ENCODE measurements around the gene ATP8A2.
"Not testable (repeated sequence)": the region's sequence is repeated elsewhere in the genome, so short reads cannot be mapped to it uniquely, and the experiment has no call there.

Gene ATP8A2

GRCh38 chr13:26058704-26059103, 686.9 kb downstream of the ATP8A2 start:
- DNase-seq = no peak

DNA sequence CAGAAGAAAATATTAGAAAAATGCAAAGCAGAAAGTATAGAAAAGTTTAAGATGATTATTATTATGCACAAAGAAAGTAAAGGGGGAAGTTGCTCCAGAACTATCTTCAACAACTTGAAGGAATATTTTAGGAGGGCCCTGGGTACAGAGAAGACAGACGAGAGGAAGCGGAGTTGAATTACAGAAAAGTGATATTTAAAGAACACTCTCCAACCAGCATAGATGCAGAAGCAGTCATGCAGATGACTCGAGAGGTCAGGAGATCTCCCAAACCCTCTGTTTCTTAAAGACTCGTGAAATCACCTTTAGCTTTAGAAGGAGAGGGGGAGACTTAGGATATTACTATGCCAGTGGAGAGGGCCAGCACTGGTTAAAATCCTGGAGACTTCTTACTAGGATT, 688.6 kb downstream of the ATP8A2 start:
- DNase-seq = no peak

GRCh38 chr13:26061256-26061655, 689.5 kb downstream of the ATP8A2 start:
- no peak for DNase-seq

- DNase-seq = no peak
These were observed 690.2 kb downstream of the ATP8A2 start for GRCh38 chr13:26061947-26062346.

DNA sequence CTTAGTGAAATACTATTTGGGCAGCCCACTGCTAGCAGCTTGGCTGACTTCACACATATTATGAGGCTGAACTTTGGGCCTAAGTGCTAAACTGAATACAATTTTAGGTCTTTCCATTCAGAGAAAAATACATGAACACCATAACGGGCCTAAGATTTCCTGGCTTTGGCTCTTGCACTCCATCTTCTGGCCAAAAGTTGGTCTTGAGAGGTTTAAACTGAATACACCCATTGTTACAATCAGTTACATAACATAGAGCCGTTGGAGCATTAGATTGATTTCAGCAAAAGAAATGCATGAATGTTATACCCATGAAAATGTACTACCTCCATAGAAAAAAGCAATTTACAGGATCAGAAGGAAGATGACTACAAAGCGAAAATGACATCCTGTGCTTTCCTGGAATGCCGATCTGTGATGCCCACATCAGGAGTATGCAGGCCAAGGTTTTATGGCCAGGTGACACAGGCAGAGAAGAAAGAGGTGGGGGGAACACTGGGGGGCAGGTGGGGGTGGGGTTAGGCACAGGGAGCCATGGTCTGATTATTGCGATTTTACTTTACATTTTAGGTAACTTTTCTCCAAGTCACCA, 691.2 kb downstream of the ATP8A2 start:
- DNase-seq = no peak

GRCh38 chr13:26066492-26066891, 694.7 kb downstream of the ATP8A2 start:
- DNase-seq = not testable (repeated sequence)

DNA sequence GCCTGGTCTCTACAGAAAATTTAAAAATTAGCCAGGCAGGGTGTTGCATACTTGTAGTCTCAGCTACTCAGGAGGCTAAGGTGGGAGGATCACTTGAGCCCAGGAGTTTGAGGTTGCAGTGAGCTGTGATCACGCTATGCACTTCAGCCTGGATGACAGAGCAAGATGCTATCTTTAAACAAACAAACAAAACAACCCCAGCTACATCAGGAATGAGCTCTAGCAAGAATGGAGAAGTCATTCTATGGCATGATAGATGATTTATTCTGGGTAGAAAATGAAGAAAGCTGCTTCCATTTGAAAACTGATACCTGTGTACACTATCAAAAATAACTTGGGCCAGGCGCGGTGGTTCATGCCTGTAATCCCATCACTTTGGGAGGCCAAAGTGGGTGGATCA, 695.8 kb downstream of the ATP8A2 start:
- no peak for DNase-seq

GRCh38 chr13:26068372-26068771, 696.6 kb downstream of the ATP8A2 start:
- DNase-seq = not testable (repeated sequence)

DNA sequence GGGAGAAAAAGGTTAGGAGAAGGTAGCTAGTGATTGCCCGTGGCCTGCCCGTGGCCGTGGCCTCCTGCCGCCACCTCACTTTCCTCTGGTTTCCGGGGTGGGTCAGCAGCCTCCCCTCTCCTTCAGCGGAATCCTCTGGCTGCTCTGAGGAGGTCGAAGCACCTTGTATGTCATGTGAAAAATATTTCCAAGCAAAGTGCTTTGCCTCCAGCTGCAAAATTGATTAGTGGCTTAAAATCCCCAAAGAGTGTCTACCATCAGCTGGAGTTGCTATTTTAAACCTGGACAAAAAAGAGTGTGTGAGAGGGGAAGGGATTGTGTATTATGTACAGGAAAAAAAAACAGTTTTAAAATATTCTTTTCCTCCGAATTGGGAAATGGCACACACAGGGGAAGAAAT, 697.9 kb downstream of the ATP8A2 start:
- not testable (repeated sequence) for DNase-seq

- DNase-seq = no peak
These were observed 699.9 kb downstream of the ATP8A2 start for GRCh38 chr13:26071691-26072090.

GRCh38 chr13:26072335-26072734, 700.6 kb downstream of the ATP8A2 start:
- DNase-seq = not testable (repeated sequence)

DNA sequence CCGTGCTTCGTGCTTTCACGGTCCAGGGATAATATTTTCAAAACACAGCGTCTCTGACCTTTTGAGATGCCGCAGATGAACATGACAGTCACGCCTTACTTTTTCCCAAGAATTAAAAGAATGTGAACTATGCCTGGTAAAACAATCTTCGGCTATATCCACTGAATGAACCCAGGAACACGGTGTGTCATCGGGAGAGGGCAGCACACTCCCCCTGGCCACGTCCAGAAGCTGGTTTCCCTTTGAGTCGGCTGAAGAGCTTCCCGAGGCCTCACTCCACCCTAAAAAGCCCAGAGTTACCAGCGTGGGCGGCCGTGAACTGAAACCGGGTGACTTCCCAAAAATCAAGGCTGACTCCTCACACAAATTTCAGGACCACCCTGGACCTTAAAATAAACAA, 702.9 kb downstream of the ATP8A2 start:
- DNase-seq = no peak
